CD4-positive, CD25-positive, alpha-beta regulatory T cell (primary cell): Measurements from ENCODE around the gene SH3BGRL2. TPM values are rescaled to one million over a fixed set of nuclear protein-coding genes. Genes with fewer than 3 reads are reported as not detected.
"Not testable (repeated sequence)": the region's sequence is repeated elsewhere in the genome, so short reads cannot be mapped to it uniquely, and the experiment has no call there.

Experiments
- ATAC-seq, 2 donors: fragments of 150-1000 bp; cut with Tn5 transposase; one replicate each; pipeline ENCODE4 v1.10.0; 2021; ENCODE audit warnings: low read depth in 2 of 2, moderate number of reproducible peaks in 2 of 2, moderate library complexity in 1 of 2
- DNase-seq, 3 donors: peaks; one replicate each; pipeline versions ENCODE4 v3.0.0 to v3.0.0-alpha.2; 2012 to 2022; ENCODE audit warnings: mixed read lengths in 1 of 3
- H3K27ac ChIP-seq: one replicate; pipeline ENCODE4 v1.7.0; 2013; ENCODE audit warnings: mild to moderate bottlenecking, low read length; ENCODE audit not compliant: insufficient read depth, poor library complexity, severe bottlenecking
- H3K27me3 ChIP-seq: one replicate; pipeline ENCODE4 v1.7.0; 2013; ENCODE audit warnings: low read length; ENCODE audit not compliant: control insufficient read depth, insufficient read depth
- H3K36me3 ChIP-seq: one replicate; pipeline ENCODE4 v1.7.0; 2013; ENCODE audit warnings: mild to moderate bottlenecking, low read length, moderate library complexity; ENCODE audit not compliant: control insufficient read depth, insufficient read depth
- H3K4me1 ChIP-seq: 2 replicates; pipeline ENCODE4 v1.7.0; 2013; ENCODE audit warnings: mild to moderate bottlenecking, low read length; ENCODE audit not compliant: insufficient read depth, control insufficient read depth, poor library complexity, severe bottlenecking
- H3K4me3 ChIP-seq: one replicate; pipeline ENCODE4 v1.7.0; 2013; ENCODE audit warnings: low read depth, mild to moderate bottlenecking, low read length, moderate library complexity
- H3K9me3 ChIP-seq, 2 experiments: 1 replicate in 1 of 2; 2 replicates in 1 of 2; pipeline ENCODE4 v1.7.0; 2013; ENCODE audit warnings: low read length in 2 of 2, mild to moderate bottlenecking in 1 of 2, moderate library complexity in 1 of 2; ENCODE audit not compliant: control insufficient read depth in 2 of 2
- H3K27ac Mint-ChIP-seq, 3 donors: one replicate each; pipeline ENCODE4 v1.8.0; 2020 to 2022; ENCODE audit warnings: mild to moderate bottlenecking in 3 of 3, mixed read lengths in 3 of 3, moderate library complexity in 2 of 3
- H3K27me3 Mint-ChIP-seq: one replicate; pipeline ENCODE4 v1.8.0; 2022; ENCODE audit warnings: mild to moderate bottlenecking, mixed read lengths
- H3K36me3 Mint-ChIP-seq: one replicate; pipeline ENCODE4 v1.8.0; 2020; ENCODE audit warnings: mixed read lengths
- H3K4me1 Mint-ChIP-seq, 4 donors: one replicate each; pipeline ENCODE4 v1.8.0; 2020 to 2022; ENCODE audit warnings: mixed read lengths in 4 of 4, mild to moderate bottlenecking in 1 of 4
- H3K4me3 Mint-ChIP-seq, 4 donors: one replicate each; pipeline ENCODE4 v1.8.0; 2020 to 2022; ENCODE audit warnings: mild to moderate bottlenecking in 4 of 4, mixed read lengths in 4 of 4, moderate library complexity in 3 of 4
- H3K9me3 Mint-ChIP-seq, 7 donors: one replicate each; pipeline ENCODE4 v1.8.0; 2020 to 2022; ENCODE audit warnings: mixed read lengths in 7 of 7, mild to moderate bottlenecking in 3 of 7, moderate library complexity in 2 of 7
- polyA plus RNA-seq, 4 donors: library from polyadenylated mRNA; unstranded; fragments of 300-500 nt; fragmentation: Illumina TruSeq; gene quantifications; one replicate each; pipeline ENCODE4 v1.2.3, GENCODE V29; 2021
- total RNA-seq: library from RNA; stranded (reverse); gene quantifications from one replicate; pipeline ENCODE4 v1.2.3, GENCODE V29; 2022

The SH3BGRL2 gene
- total and polyA plus RNA-seq, 5 donors from 2014 or later: 0.28 to 4.7 (median 0.83) TPM; not detected in 2

DNA sequence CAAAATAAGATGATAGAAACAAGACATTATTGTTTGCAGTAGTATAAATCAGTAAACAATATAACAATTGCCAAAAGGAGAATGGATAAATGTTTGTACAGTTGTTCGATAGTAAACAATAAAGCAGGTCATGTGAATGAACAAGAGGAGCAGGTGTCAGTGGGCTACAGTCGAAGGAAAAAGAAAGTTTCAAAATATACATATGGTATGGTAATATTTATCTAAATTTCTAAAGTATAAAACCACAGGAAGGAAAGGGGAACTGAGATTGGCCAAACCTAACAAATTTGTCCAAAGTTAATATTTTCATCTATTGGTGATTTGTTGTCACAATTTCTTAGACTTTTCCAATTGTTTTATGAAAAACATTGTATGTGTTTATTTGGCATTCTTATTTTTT, 110.9 kb downstream of the SH3BGRL2 start:
- no peak for ATAC-seq
- no peaks in the 10 kb centered on the region for H3K27me3 Mint-ChIP-seq

DNA sequence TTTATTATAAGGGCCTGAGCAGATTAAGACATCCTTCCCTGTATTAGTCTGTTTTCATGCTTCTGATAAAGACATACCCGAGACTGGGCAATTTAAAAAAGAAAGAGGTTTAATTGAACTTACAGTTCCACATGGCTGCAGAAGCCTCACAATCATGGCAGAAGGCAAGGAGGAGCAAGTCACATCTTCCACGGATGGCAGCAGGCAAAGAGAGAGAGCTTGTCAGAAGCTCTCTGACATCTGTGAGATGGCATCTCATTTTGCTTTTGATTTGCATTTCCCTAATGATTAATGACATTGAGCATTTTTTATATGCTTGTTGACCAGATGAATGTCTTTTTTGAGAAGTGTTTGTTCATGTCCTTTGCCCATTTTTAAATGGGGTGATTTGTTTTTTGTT, 114.2 kb downstream of the SH3BGRL2 start:
- H3K4me1 Mint-ChIP-seq, ATAC-seq, H3K4me1 ChIP-seq, H3K9me3 ChIP-seq, H3K27ac Mint-ChIP-seq, H3K27me3 ChIP-seq, H3K4me3 ChIP-seq, H3K27me3 Mint-ChIP-seq, H3K27ac ChIP-seq, H3K36me3 Mint-ChIP-seq, H3K36me3 ChIP-seq, DNase-seq: not testable (repeated sequence)
- Mint-ChIP-seq H3K9me3 (peaks cover 0 to 19% (median 4%) of the 10 kb centered on the region in 7 donors), H3K4me3 (peak overlapping the region in 1 of 4 donors; percentile 52)

More for the DNA sequence above, 110.9 kb downstream of the SH3BGRL2 start:
- Histone ChIP-seq H3K4me3 (no peak overlapping the region), H3K36me3 (no peaks in the 10 kb centered on the region), H3K4me1 (no peaks in the 10 kb centered on the region), H3K27me3 (no peaks in the 10 kb centered on the region), H3K9me3 (no peaks in the 10 kb centered on the region), H3K27ac (no peak overlapping the region)
- Mint-ChIP-seq H3K36me3 (no peaks in the 10 kb centered on the region), H3K27ac (no peak overlapping the region), H3K4me1 (no peaks in the 10 kb centered on the region), H3K9me3 (peaks cover 0 to 17% (median 5%) of the 10 kb centered on the region in 7 donors), H3K4me3 (no peak overlapping the region)
- no peak for DNase-seq

DNA sequence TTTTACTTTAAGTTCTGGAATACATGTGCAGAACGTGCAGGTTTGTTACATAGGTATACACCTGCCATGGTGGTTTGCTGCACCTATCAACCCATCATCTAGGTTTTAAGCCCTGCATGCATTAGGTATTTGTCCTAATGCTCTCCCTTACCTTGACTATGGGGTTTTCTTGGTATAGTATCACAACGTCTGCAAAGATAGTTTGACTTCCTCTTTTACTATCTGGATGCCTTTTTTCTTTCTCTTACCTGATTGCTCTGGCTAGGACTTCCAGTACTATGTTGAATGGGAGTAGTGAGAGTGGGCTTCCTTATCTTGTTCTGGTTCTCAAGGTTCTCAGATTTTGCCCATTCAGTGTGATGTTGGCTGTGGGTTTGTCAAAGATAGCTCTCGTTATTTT, 115.2 kb downstream of the SH3BGRL2 start:
- H3K27me3 Mint-ChIP-seq, H3K27ac Mint-ChIP-seq, H3K4me3 ChIP-seq, ATAC-seq, H3K4me1 Mint-ChIP-seq, H3K36me3 Mint-ChIP-seq, DNase-seq, H3K4me3 Mint-ChIP-seq, H3K9me3 ChIP-seq, H3K4me1 ChIP-seq, H3K27ac ChIP-seq, H3K27me3 ChIP-seq, H3K36me3 ChIP-seq: not testable (repeated sequence)
- H3K9me3 Mint-ChIP-seq: peaks cover 0 to 16% (median 3%) of the 10 kb centered on the region in 7 donors

DNA sequence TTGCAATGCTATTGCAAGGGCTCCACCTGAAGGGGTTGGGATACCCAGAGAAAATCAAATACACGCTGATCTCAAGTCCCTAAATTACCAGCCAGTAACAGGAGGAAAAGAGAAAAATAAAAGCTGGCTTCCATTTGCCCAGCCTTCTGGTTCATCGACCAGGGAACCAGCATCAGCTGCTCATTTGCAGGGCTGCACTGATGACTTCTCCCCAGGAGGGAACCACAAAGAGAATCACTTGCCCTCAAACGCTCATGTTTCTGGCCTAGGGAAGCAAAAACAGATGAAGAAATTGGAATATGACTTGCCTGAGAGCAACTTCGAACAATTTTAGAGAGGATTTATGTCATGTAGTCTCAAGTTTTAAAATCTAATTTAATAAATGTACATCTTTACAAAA, 119.7 kb downstream of the SH3BGRL2 start:
- Histone ChIP-seq H3K9me3 (no peaks in the 10 kb centered on the region), H3K27ac (no peak overlapping the region), H3K4me1 (no peaks in the 10 kb centered on the region), H3K4me3 (no peak overlapping the region), H3K27me3 (no peaks in the 10 kb centered on the region), H3K36me3 (no peaks in the 10 kb centered on the region)
- no peak for DNase-seq
- Mint-ChIP-seq H3K27ac (no peak overlapping the region), H3K4me1 (no peaks in the 10 kb centered on the region), H3K36me3 (no peaks in the 10 kb centered on the region), H3K27me3 (no peaks in the 10 kb centered on the region), H3K9me3 (peaks cover 0 to 10% (median 0%) of the 10 kb centered on the region in 7 donors), H3K4me3 (no peak overlapping the region)
- no peak for ATAC-seq

Other genes starting within 250 kb of the SH3BGRL2 start
- gene LCA5, start 93.9 kb upstream of the SH3BGRL2 start, total RNA-seq: 0.30 TPM
- gene LCA5, start 93.9 kb upstream of the SH3BGRL2 start, polyA plus RNA-seq: under 1 TPM in 2 of 4 donors, not detected in 2; 0.08 to 0.17 TPM